GM23338 (cell line): ENCODE results near the gene PJA2.

Experiments
- CTCF ChIP-seq, 2 experiments: fragments of 200-600 bp in 1 of 2; sonication (generic) in 1 of 2; conservative IDR thresholded peaks; 2 replicates each; pipeline versions ENCODE4 v1.5.1 to v1.6.1; 2016 to 2017; ENCODE audit warnings: antibody characterized with exemption in 2 of 2, low read depth in 2 of 2, mild to moderate bottlenecking in 2 of 2, moderate library complexity in 1 of 2
- EZH2 ChIP-seq: fragments of 200-600 bp; sonication (generic); IDR thresholded peaks from one replicate; pipeline ENCODE4 v1.8.0; 2017; ENCODE audit warnings: antibody characterized with exemption, mild to moderate bottlenecking, low read depth; ENCODE audit not compliant: unreplicated experiment
- EZH2phosphoT487 ChIP-seq: fragments of 200-600 bp; sonication (generic); IDR thresholded peaks from one replicate; pipeline ENCODE4 v1.8.1; 2018; ENCODE audit warnings: antibody characterized with exemption; ENCODE audit not compliant: unreplicated experiment
- NANOG ChIP-seq: IDR thresholded peaks from 2 replicates; pipeline ENCODE4 v1.6.1; 2016; ENCODE audit warnings: antibody characterized with exemption, borderline replicate concordance
- POLR2AphosphoS5 ChIP-seq: IDR thresholded peaks from 2 replicates; pipeline ENCODE4 v1.6.1; 2016; ENCODE audit warnings: antibody characterized with exemption, low read depth
- TF ChIP-seq, protein P1 (sequence below): IDR thresholded peaks from 2 replicates; pipeline ENCODE4 v1.6.1; 2016; ENCODE audit warnings: antibody characterized with exemption
- TF ChIP-seq, protein P2 (sequence below): IDR thresholded peaks from one replicate; pipeline ENCODE4 v1.6.1; 2018; ENCODE audit warnings: antibody characterized with exemption; ENCODE audit not compliant: unreplicated experiment

GRCh38 chr5:109416882-109417281 is 7.1 kb upstream of the PJA2 start:
- no peak for TF ChIP-seq CTCF (conservative IDR thresholded peaks at IDR 0.05; ENCODE audit: low read depth in 2 of 2)
- TF ChIP-seq POLR2AphosphoS5 = no peak
- TF ChIP-seq EZH2 = no peak
- TF ChIP-seq, protein P1, sequence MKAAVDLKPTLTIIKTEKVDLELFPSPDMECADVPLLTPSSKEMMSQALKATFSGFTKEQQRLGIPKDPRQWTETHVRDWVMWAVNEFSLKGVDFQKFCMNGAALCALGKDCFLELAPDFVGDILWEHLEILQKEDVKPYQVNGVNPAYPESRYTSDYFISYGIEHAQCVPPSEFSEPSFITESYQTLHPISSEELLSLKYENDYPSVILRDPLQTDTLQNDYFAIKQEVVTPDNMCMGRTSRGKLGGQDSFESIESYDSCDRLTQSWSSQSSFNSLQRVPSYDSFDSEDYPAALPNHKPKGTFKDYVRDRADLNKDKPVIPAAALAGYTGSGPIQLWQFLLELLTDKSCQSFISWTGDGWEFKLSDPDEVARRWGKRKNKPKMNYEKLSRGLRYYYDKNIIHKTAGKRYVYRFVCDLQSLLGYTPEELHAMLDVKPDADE = no peak
- TF ChIP-seq NANOG = no peak
- TF ChIP-seq, protein P2, sequence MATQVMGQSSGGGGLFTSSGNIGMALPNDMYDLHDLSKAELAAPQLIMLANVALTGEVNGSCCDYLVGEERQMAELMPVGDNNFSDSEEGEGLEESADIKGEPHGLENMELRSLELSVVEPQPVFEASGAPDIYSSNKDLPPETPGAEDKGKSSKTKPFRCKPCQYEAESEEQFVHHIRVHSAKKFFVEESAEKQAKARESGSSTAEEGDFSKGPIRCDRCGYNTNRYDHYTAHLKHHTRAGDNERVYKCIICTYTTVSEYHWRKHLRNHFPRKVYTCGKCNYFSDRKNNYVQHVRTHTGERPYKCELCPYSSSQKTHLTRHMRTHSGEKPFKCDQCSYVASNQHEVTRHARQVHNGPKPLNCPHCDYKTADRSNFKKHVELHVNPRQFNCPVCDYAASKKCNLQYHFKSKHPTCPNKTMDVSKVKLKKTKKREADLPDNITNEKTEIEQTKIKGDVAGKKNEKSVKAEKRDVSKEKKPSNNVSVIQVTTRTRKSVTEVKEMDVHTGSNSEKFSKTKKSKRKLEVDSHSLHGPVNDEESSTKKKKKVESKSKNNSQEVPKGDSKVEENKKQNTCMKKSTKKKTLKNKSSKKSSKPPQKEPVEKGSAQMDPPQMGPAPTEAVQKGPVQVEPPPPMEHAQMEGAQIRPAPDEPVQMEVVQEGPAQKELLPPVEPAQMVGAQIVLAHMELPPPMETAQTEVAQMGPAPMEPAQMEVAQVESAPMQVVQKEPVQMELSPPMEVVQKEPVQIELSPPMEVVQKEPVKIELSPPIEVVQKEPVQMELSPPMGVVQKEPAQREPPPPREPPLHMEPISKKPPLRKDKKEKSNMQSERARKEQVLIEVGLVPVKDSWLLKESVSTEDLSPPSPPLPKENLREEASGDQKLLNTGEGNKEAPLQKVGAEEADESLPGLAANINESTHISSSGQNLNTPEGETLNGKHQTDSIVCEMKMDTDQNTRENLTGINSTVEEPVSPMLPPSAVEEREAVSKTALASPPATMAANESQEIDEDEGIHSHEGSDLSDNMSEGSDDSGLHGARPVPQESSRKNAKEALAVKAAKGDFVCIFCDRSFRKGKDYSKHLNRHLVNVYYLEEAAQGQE = no peak
- TF ChIP-seq EZH2phosphoT487 = no peak
